ENCODE measurements around the gene TPST2.

DNA sequence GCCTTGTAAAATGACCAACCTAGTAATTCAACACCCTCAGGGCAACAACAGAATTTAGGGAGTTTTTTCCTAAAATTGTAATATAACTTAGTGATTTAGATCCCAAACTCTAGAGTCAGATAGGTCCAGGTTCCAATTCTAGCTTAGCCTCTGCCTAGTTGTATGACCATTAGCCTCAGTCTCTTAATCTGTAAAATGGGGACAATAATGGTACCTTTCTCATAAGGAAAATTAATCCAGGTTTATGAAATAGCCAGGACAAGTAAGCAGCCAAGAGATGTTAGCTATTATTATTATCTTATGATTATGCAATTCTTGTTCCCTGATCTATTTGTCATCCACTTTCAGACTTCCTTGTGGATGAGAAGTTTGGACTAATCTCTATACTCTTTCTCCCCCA lies 81.8 kb downstream of the TPST2 start:
- no peak for TF ChIP-seq EZH2 (IDR thresholded peaks at IDR 0.05; ENCODE audit: borderline replicate concordance, low read depth, low read length, poor library complexity, severe bottlenecking)
- TF ChIP-seq, protein P1, sequence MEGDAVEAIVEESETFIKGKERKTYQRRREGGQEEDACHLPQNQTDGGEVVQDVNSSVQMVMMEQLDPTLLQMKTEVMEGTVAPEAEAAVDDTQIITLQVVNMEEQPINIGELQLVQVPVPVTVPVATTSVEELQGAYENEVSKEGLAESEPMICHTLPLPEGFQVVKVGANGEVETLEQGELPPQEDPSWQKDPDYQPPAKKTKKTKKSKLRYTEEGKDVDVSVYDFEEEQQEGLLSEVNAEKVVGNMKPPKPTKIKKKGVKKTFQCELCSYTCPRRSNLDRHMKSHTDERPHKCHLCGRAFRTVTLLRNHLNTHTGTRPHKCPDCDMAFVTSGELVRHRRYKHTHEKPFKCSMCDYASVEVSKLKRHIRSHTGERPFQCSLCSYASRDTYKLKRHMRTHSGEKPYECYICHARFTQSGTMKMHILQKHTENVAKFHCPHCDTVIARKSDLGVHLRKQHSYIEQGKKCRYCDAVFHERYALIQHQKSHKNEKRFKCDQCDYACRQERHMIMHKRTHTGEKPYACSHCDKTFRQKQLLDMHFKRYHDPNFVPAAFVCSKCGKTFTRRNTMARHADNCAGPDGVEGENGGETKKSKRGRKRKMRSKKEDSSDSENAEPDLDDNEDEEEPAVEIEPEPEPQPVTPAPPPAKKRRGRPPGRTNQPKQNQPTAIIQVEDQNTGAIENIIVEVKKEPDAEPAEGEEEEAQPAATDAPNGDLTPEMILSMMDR (conservative IDR thresholded peaks at IDR 0.05; ENCODE audit: low read depth, low read length), result no peak

Measured in A673 (cell line).